Activated CD4-positive, alpha-beta T cell treated with anti-CD3 and anti-CD28 coated beads, Interleukin-10, Interleukin-2, amounts not matched to agents 100 ng/mL and 50 ng/mL, durations not matched to agents 16 hours and 8 hours (primary cell): Measurements from ENCODE around the gene ACOT11.

Experiments
- DNase-seq: peaks from one replicate; pipeline ENCODE4 v3.0.0-alpha.2; 2020

Gene ACOT11

DNA sequence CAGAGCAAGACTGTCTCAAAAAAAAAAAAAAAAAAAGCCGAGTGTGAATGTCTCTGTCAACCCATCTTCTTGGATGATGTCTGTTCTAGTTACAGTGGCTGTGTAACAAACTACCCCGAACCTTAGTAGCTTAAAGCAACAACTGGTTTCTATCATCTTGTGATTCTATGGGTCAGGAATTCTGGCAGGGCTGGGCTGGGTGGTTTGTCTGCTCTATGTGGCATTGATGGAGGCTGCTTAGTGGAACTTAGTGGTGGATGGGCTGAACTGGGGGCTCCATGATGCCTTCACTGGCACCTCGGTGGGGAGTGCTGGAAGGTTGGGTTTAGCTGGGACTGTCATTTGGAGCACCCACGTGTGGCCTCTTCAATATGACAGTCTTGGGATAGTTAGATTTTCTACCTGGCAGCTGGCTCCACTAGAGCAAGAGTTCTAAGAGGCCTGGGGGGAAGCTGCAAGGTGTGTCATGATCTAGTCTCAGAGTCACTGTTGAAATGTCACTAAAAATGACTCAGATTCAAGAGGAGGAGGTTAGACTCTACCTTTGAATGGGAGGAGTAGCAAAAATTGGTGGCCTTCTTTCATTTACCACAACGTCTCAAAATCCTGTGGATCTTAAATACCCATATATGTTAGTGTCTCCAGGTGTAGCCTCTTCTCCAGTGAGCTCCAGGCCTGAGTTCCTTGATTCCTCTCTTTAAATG lies 18.6 kb downstream of the ACOT11 start:
- no peak for DNase-seq

DNA sequence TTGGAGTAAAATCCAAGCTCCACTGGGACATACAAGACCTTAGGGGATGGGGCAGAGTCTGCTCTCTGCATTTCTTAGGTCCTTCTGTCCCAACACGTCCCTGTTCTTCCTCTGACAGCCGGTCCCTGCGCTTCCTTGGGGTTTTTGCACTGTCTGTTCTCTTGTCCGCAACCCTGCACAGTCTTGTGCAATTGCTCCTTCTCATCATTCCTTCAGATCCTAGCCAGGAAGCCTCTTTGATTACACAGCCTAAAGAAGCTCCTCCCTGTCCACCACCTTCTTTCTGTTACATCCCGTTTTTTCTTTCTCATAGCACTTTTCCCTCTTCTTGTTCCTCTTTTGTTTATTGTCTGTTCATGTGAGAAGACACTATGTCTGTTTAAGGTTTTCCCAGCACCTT lies 19.9 kb downstream of the ACOT11 start:
- DNase-seq: no peak

DNA sequence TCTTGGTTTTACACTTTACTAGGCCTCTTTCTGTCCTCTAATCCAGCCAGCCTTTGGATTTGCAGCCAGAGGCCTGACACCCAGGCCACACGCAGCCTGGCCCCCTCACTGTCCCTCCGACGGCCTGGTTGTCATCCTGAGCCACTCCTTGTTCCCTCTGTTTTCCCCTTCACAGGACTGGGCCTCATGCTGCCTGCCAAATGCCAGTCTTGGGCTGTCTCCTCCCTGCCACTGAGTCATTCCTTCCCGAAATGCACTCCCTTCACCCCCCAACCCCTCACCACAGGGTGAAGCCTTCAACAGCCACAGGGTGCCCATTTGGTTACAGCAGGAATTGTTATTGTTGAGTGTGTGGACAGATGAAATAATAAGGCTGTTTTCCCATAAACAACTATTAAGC lies 21.3 kb downstream of the ACOT11 start:
- no peak for DNase-seq

DNA sequence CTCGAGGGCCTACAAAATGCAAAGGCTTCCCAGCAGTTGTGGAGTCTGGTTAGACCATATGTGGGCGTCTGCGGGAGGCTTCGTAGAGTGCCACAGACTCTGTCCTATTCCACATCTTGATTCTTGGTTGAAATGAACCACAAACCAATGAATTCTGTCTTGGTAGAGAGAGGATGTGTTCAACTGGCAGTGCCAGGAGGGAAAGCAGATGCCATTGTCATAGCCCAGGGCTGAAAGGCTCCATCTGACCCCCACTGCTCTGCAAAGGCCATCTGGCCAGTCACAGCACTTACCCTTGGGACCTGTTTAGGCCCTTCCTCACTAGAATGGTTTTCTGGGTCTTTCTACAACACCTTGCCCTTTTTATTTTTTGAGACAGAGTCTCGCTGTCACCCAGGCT lies 22.1 kb downstream of the ACOT11 start:
- DNase-seq: no peak

DNA sequence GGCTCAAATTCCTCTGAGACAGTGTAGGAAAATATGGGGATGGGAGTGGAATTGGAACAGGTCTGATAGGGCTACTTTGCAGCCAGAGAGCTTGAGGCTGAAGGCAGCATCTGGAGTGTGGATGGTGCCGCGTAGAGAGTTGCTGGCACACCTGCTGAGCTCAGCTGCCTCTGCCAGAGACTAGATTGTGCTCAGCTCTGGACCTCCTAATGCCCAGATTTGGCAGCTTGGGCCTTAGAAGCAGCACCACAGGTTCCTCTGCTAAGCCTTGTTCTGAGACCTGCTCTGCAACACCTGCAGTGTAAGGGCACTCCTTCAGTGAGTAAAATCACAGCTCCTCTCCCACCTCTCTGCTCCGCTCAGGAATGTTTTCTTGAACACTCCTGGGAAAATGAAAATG lies 23.3 kb downstream of the ACOT11 start:
- no peak for DNase-seq

DNA sequence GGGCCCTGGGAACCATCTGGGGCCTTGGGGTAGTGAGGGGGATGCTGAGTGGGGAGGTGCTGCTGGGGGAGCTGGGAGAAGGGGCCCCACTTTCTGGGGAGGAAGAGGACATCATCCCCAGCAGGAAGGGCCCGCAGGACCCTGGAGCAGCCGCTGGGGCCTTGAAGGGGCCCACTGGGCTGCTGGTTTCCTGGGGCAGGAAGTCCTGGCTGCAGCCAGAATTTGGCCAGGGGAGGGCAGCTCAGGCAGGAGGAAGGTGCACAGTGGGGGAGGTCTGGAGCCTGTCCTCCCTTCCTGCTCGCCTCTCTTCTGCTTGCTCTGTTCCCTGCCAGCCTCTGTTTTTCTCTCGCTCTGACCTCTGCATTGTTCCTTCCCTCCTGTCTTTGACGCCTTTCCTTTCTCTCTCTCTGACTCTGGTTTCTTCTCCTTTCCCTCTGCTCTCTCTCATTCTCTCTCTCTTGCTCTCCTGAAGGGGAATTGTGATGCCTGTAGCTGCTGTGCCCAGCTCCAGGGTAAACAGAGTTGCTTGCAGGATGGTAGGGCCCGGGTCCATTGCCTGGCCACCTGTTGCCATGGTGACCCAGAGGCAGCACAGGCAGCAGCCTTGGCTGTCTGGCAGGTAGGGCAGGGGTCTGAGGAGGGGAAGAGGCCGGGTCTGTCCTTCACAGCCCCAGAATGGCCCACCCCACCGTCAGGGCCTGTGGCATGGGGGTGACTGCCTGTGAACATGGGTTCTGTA lies 23.9 kb downstream of the ACOT11 start:
- DNase-seq: no peak

DNA sequence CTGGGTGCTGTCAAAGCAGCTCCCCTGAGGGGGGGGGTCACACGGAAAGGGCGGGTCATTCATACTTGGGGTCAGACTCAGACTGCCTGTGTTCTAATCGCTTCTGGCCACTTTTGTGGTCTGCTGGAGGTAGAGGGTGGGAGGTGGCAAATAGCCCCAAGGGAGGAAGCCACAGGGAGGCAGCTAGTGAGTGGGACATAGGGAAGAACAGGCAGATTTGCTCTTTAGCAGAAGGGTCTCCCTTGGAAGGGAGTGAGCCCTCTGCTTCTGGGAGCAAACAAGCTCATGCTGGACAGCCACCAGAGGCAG lies 24.5 kb downstream of the ACOT11 start:
- DNase-seq: no peak

DNA sequence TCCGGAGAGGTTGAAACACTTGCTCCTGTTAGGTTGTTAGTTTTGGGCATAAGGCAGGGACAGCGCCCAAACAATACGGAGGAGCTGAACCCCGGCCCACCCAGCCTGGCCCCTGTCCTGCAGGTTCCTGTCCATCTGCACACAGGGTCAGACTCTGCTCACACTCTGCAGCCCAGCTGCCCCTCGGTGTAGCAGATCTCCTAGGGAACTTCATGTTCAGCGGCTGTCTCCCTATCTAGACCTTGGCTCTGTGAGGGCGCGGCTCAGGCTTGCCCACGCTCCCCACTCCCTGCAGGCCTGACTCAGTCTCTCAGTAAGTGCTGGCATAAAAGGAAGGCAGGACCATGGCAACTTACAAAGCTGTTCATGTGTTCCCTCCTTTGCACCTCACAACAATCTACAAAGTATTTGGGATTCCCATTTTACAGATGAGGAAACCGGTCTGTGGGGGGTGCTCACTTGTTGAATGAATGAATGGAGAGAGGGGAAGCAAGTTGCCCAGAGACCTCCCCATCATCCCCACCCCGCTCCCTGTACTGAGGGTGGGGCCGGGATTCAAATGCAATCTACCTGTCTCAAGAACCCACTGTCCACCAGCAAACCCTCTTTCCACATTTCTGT lies 26.2 kb downstream of the ACOT11 start:
- no peak for DNase-seq

DNA sequence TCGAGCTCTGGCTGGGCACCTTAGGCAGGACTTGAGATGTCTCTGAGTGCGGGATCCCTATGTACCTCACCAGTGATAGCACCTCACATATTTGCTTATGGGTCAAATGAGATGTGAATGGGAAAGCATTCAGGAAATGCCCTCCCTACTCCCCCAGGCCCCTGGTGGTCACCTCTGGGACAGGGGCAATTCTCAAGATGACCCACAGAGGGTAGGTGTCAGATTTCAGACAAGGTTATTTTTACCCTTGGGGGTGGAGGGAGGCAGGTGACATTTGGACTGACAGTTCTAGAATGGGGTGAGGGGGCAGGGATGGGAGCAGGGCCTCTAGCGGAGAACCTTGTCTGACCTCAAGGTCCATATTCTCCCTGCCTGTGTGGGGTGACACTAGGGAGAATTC lies 27.1 kb downstream of the ACOT11 start:
- DNase-seq: no peak

DNA sequence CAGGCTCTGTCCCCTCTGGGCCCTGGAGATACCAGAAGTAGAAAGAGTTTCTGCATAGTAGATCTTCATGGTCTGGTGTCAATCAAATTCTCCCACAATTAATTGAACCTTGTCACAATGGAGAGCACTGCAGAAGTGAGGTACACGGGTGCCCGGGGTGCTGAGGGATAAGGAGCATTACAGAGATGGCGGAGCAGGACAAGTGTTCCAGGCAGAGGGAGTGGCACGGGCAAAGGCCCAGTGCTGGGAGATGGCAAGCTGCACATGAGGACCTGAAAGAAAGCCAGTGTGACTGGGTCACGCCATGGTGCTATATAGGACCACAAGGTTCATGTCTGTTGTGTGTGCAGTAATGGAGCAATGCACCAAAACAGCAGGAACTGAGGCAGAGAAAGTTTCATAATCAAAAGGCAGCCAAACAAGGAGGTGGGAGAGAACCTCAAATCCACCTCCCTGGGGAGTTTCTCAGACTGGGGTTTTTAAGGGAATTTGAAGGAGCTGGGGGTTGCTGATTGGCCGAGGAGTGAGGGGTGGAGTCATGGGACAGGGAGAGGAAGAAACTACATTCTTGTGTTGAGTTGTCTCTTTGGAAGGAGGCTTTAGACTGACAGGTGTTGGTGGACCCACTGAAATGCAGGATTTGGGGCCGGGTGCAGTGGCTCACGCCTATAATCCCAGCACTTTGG lies 27.7 kb downstream of the ACOT11 start:
- DNase-seq: no peak

DNA sequence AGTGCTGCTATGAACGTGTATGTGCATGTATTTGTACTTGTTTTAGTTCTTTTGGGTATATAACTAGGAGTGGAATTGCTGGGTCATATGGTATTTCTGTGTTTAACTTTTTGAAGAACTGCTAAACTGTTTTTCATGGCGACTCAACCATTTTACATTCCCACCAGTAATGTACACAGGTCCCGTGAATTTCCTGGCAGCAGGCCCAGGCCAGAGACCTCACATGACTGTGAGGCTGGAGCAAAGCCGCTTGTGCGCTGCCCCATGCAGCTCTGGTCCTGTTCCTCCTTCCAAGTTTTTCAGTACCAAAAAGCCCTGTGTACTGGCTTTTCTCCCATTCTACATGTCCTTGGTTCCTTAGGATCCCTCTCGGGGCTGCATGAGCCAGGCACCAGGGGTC lies 29.6 kb downstream of the ACOT11 start:
- no peak for DNase-seq

DNA sequence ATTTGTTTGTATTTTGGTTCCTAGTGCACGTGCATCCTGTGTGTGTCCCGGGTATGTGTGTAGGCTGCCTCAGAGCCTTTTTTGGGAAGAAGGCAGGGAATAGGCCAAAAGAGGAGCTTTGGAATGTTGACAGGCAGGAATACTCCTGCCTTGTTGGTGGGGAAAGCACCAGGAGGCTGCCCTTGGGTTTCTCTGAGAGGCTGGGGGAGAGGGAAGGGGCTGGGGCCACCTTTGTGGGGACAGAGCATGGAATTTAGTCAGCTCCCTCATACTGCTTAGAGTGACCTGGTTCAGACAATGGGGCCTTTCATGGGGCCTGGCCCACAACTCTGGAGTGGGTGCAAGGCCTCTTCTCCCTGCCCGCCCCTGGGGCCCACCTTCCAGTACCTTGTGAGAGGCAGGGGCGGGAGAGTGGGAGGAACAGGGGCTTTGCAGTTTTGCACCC lies 31.3 kb downstream of the ACOT11 start:
- no peak for DNase-seq

DNA sequence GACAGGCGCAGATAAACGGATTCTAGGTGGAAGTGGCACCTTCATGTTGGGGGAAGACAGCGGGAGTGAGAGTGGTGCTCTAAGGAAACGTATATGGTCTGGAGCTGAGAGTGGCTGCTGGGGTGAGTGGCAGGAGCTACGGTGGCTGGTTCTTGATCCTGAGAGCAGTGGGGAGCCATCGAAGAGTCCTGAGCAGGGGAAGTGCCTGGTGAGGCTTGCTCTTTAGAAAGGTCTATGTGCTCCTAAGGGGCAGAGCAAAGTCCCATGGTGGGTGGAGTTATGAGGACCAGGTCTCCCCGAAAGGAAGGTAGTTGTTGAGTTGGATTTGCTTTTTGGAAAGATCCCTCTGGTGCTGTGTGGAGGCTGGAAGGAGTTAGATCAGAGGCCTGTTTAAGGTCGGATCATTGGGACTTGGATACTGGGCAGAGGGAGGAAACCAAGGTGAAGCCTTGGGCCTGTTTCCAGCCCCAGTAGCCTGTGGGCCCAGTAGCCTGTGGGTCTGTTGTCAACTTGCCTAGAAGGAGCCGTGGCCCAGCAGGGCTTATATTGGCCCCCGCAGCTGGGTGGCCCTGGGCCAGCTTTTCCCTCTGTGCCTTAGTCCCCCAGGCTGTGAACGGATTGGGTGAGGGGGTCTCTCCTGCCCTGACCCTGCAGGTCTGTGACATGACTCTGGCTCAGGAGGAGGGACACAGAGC lies 33.0 kb downstream of the ACOT11 start:
- no peak for DNase-seq

DNA sequence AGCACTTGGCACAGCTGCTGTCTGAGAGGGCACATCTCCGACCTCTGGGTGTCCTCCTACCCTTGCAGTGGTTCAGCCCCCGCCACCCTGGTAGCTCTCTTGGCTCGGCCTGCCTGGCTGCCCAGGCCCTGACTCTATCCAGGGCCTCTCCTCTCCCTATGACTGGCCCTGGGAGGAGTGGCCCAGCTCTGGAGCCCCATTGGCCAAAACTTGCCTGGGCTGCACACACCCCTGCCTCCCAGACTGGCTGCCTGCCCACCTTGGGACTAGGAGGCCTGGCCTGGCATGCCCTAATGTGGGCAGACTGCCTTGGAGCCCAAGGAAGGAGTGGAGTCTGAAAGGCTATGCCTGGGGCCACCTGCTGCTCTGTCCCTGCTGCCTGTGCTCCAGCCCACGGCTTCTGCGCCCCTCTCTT lies 33.6 kb downstream of the ACOT11 start:
- no peak for DNase-seq

DNA sequence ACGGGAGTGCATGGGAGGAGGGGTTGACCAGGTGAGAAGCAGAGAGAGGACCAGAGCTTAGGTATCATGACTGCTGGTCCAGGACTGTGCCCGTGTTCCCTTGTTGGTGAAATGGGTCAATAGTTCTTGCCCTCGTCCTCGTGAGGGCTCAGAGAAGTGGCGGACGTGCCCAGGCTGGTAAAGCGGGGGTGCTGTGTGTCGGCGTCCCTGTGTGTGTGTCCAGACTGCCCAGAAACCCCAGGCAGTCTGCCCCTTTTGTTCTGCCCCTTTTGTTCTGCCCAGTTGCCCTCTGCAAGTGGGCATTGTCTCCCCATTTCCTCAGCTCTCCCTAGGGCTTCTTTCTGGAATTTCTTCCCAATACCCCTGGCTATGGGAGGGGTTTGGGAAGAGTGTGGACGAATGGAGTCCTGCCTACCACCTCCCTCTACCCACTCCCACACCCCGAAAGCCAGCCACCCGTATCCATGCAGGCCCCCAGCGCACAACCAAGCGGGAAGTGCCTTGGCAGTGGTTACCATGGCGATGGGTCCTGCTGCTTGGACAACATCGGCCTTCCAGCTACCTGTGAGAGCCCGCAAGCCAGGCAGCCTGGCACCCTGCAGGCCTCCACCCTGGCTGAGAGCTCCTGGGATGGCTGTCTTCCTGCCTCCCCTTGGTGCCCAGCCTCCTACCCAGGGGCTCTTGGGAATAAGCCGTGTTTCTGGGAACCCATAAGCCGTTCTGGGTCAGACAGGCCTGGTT lies 34.7 kb downstream of the ACOT11 start:
- DNase-seq: no peak

DNA sequence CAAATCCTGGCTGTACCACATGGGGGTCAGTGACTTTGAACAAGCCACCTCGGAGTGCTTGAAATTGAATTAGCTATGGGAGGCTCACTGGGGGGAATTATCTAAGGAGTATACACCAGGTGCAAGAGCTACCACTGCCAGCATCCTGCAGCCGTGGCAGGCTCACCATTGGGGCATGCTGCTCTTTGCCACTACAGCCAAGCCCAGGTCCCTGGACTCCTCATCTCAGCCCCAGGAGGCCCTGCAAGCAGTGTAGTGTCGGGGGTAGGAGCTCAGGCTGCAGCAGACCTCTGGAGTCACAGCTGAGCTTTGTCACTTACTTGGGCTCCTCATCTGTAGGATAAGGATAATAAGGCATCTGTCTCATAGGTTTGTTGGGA lies 35.3 kb downstream of the ACOT11 start:
- DNase-seq: no peak

DNA sequence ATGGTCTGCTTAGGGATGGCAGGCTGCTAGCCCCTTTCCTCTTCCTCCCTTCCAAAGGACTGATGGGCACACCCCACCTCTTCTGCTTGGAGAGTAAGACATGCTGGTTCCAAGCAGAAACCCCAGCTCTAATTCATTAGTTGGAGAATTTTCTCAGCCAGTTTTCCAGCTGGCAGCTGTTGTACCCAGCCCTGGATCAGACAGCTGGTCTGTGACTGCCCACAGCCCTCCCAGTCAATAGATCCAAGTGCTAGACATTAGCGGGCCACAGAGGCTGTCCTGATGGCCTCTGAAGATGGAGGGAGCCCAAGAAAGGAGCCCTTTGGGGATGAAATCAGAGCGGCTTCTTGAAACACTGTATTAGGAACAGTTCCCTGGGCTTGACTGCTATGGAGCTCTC lies 35.8 kb downstream of the ACOT11 start:
- DNase-seq: no peak

DNA sequence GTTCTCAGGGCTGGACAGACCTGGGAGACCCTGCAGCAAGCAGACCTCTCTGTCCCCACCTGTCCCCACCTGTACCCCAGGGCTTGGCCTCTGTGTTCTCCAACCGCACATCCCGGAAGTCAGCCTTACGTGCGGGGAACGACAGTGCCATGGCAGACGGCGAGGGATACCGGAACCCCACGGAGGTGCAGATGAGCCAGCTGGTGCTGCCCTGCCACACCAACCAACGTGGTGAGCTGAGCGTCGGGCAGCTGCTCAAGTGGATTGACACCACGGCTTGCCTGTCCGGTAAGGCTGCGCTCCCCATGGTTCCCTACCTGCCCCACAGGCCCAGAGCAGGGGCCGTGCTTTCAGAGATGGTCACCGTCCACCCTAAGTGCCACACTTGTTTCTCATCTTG lies 36.5 kb downstream of the ACOT11 start:
- DNase-seq: no peak

DNA sequence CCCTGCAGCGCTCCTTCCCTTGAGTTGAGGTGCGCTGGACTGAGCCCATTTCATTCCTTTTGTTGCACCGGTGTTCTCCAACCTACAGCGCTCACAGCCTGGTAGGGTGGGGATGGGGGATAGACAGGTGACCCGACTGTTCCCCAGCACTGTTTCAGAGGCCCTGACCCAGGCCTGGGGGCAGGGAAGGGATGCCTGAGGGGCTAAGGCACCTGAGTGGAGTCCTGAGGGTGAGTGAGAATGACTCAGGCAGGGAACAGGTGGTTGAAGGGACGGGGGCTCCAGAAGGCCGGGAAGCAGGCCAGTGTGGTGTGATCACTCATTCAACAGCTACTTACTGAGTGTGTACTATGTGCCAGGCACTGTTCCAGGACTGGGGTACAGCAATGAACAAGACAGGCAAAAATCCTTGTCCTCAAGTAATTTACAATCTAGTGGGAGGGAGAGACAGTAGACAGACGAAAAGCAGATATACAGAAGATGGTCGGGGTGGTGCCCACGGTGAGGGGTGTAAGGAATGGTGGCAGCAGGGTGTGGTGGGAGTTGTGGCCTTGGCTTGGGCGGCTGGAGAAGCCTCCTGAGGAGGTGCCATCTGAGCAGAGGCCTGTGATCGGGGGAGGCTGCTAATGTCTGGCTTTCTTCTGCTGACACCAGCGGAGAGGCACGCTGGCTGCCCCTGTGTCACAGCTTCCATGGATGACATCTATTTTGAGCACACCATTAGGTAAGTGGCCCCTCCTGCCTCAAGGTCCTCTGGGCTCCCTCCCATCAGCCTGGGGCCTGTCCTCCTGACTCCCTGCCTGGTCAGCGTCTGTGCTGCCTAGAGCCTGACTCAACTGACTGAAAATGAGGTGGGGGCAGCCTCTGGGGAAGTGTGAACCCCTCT lies 37.4 kb downstream of the ACOT11 start:
- no peak for DNase-seq

DNA sequence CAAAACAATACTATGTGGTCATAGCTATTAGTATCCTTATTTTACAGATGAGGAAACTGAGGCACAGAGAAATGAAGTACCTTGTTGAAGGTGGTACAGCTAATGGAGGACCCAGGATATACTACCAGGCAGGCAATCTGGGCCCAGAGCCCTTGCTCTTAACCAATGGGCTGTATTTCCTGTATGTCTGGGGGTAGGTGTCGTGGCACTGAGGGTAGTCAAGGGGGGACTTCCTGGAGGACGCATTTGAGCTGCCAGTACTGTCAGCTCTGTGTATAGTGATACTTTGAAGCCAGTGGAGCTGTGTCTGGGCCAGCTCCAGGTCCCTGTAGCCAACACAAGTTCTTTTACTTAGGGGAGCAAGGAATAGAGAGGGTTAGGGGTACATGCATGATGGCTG lies 40.3 kb downstream of the ACOT11 start:
- DNase-seq: no peak

DNA sequence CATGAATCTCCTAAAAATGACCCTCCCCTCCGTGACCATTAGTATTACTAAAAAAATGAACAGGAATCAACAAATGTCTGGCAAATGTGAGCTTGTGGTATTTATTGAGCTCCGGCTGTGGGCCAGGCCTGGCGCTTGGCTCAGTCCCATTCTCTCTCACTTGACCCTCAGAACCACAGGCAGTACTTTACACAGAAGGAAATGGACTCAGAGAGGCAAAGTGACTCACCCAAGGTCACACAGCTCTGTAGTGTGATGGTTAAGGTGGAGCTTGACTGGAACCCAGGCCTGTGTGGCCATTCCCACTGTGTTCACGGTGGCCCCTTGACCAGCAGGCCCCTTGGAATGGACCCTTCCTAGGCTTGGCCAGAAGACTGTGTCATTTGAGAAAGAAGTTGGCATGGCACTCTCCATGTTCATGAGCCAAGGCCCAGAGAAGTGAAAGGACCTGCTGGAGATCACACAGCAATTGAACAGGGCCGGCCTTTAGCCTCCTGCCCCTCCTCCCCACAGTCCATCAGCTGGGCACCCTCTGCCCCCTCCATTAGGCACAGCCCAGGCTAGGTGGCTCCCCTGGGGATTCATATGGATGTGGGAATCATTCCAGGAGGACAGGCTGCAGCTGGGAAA lies 43.2 kb downstream of the ACOT11 start:
- DNase-seq: no peak
